ENCODE results near the gene RNF113B.

Gene RNF113B

DNA sequence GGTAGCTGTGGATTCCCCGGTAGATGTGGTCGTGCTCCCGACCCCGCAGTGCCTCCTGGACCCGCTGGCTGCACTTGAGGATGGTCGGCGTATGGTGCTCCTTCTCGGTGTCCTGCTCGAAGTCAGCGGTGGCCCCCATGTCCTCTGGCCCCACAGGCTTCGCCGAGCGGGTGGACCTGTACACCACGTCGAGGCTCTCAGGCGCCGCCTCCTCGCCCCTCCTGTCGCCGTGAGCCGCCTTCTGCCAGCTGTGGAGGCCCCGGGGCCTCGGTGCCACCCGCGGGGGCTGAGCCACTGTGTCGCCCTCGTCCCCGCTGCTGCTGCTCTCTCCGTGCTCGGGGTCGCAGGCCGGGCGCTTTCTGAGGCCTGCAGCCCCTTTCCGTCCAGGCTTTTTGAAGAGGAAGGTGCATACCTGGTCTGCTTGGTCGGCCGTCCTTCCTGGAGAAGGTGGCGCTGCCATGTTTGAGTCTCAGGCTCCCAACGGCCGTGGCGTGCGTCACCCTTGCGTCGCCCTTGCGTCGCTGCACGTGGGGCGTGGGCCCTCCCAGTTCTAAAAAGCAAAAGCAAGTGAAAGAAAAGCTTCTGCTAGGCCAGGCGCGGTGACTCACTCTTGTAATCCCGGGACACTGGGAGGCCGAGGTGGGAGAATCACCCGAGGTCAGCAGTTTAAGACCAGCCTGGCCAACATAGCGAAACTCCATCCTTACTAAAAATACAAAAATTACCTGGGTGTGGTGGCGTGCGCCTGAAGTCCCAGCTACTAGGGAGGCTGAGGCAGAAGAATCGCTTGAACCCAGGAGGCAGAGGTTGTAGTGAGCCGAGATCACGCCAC lies at the start of gene RNF113B:
Gene RNF113B (minus strand): TSS at position 493 of the 832 bp plus-strand sequence. CDS start 33 bp downstream, at position 460.
- DNase-seq = no peak

GRCh38 chr13:98226496-98226895 lies 49.4 kb upstream of the RNF113B start:
- DNase-seq = no peak

DNA sequence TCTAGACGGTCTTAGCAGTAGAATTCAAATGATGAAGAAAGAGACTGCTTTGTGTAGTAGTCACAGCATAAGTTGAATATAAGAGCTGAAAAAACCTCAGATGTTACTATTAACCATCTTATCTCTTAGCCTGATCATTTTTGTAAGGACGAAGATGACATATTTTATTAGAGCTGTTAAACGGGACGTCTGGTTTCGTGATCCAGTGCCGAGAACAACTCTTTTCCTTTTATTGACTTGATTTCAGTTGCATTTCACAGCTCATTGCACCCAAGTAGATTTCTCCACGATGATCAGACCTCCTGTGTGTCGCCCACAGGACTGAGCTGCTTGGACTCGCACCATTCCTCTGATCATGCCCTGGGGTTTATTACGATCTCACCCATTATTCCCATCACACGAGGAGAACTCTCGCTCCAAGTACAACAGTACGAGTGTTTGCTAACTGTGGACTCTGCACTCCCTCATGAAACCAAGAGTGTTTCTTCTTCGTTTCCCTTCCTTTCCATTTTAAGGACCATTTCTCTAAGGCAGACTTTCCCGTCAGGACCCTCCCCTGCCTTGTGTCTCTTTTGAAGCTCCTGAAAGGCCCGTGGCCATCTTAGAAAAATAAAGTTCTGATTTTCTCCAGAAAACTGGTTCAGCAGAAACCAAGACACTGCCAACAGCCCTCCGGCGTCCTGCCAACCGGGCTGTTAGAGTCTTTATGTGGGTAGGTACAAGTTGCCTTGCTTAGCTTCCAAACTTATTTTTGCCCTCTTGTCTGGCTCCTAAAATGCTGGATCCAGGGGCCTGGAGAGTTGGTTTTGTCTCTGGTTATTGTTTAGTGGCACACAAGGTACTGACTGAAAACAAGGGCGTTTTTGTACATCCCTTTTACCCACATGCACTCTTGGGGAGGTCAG lies 48.2 kb upstream of the RNF113B start:
- no peak for DNase-seq

GRCh38 chr13:98224557-98224956 lies 47.5 kb upstream of the RNF113B start:
- no peak for DNase-seq

DNA sequence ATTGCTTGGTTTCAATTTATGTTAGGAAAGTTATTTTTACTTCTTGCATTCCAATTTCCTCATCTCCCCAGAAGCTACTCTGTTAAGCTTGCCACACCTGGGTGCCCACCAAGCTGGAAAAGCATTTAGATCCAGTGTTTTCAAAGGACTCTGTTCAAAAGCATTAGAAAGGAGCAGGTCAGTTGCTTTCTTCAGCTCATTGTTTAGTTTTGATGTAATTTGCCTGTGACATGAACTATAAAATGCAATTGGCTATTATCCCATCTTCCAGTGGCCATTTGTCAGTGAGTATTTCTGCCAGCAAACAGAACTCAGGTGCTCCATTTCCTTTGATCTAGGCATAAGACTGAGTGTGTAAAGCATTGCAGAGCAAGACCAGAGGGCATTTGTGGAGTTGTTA lies 46.7 kb upstream of the RNF113B start:
- DNase-seq = no peak

DNA sequence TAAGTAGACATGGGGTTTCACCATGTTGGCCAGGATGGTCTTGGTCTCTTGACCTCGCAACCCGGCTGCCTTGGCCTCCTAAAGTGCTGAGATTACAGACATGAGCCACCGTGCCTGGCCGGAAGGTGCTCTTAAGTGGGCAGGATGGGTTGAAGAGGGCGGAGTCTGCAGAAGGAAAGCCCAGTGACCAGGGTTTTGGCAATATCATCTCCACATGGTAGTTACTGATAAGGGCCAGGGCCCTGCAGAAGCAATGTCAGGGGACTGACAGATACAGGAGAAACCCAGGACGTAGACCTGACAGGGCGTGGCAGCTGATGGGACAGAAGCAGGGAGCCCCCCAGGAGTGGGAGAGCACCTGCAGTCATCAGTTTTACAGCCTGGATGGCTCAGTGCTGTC lies 45.7 kb upstream of the RNF113B start:
- no peak for DNase-seq

- DNase-seq = no peak
These were observed 45.0 kb upstream of the RNF113B start for GRCh38 chr13:98222081-98222554.

DNA sequence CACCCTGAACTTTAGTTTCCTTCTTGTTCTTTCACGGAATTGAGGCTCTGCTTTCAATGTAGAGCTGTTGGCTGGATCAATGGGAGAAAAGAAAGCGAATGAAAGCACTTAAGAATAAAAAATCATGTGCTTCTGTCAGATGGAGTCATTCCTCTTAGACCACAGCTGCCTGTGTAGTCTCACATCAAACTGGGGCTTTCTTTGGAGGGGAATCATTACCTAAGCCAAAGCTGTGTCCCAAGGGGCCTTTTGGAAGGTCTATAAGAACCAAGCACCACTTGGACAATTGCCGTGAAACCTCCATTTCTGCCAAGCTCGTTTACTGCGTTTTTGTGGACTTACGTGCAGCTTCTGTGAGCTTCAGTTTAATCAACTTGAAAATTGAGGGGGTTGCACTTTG lies 44.2 kb upstream of the RNF113B start:
- no peak for DNase-seq

- no peak for DNase-seq
These were observed 43.3 kb upstream of the RNF113B start for GRCh38 chr13:98220271-98220791.

GRCh38 chr13:98219685-98220084 lies 42.6 kb upstream of the RNF113B start:
- no peak for DNase-seq

- no peak for DNase-seq
These were observed 40.5 kb upstream of the RNF113B start for GRCh38 chr13:98217597-98217996.

DNA sequence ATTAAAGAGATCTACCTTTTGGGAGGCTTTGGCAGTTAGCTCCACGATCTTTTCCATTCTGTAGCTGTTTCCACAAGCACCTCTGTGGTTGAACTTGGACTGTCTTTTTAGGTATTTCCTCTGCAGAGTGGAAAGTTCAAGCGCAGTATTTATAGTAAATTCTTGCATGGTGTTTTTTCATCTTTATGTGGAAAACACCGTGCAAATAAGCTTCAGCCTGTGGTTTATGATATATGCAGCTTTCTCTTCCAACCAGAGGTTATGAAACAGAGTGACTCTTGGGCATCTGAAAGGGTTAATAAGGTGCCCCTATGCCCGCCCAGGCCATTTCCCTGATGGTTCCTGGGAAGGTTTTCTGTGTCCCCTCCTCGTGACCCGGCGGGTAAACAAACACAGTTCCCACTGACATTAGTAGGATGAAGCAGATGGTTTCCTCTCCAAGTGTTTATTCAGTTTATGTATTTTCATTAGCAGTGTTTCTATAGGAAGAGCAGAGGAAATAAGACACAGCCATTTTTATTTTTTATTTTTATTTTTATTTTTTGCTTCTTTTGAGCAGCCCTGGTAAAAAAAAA lies 39.7 kb upstream of the RNF113B start:
- no peak for DNase-seq

DNA sequence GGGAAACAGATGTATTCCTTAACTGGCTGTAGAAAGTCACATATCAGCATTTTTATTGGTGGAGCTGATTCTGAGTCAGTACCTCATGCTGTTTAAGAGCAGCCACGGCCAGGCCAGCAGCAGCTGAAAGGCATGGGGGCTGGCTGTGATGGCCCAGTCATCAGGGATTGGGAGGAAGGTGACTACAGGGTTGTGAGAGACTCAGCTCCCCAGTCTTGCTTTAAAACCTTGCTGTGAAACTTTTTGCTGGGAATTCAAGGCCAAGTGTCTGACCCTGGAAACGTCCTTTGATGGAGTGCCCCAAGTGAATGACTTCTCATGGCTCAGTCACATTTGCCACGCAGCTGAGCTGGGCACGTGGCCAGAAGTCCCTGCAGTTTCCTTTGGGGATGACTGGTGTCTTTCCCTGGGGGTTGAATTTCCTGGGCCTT lies 39.1 kb upstream of the RNF113B start:
- no peak for DNase-seq

- DNase-seq = no peak
These were observed 38.4 kb upstream of the RNF113B start for GRCh38 chr13:98215508-98215907.

DNA sequence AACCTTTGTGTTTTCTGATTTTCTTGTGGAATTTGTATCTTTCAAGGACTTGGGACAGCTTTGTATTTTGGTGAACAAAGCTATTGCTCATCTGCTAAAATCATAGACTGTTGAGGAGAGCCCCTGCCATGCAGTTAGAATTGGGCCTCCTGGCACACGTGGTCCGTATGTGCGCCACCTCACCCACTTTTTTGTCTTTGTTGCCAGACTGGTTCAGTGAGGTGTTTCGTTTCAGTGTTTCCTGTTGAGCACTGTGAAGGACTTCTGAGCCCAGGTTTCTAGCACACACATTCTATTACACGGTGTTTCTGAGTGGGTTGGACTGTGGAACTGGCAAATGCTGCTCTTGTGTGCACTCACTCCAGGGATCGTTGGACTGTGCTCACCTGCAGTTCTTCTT lies 37.6 kb upstream of the RNF113B start:
- DNase-seq = no peak

GRCh38 chr13:98214008-98214643 lies 37.1 kb upstream of the RNF113B start:
- no peak for DNase-seq

- DNase-seq = no peak
These were observed 36.3 kb upstream of the RNF113B start for GRCh38 chr13:98213354-98213753.

DNA sequence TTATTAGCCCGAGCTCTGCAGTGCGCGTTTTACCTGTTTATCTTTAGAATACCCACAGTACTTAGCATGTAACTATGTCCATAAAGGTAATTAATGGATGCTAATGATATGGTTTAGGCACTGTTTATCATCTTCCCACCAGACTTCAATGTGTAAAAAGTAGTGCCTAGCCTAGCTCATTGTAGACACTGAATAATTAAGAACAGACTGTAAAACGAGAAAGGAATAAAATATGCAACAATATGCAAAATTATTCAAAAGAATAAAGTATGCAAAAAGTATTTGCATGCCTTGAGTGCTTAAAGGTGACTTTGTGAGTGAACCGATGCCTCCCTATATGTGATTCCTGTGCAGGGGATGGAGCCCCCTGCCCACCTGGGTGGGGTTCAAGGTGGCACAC lies 35.7 kb upstream of the RNF113B start:
- no peak for DNase-seq

- no peak for DNase-seq
These were observed 31.5 kb upstream of the RNF113B start for GRCh38 chr13:98208606-98209005.

- no peak for DNase-seq
These were observed 30.3 kb upstream of the RNF113B start for GRCh38 chr13:98207416-98207815.

- no peak for DNase-seq
These were observed 29.9 kb upstream of the RNF113B start for GRCh38 chr13:98206946-98207345.

DNA sequence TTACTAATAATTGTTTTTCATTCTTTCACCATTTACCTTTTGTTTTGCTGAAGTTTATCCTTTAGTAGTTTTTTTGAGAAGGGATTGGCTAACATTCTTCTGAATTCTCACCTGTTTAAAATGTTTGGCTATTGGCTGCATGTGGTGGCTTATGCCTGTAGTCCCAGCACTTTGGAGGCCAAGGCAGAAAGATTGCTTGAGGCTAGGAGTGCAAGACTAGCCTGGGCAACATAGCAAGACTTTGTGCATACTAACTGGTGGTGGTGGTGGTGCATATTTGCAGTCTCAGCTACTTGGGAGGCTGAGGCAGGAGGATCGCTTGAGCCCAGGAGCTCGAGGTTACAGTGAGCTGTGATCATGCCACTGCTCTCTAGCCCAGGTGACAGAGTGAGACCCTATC lies 27.5 kb upstream of the RNF113B start:
- DNase-seq = no peak
